Thymus (tissue), 14 donors: ENCODE measurements around the gene NCOA7. TPM values are rescaled to one million over a fixed set of nuclear protein-coding genes. Genes with fewer than 3 reads are reported as not detected.
A peak's percentile ranks its signal among the peaks of the same experiment; 100 is the strongest.

Experiments used
- DNase-seq, 9 donors: peaks; one replicate each; pipeline ENCODE4 v3.0.0-alpha.2; 2013; ENCODE audit warnings: low spot score in 9 of 9, low read depth in 6 of 9, missing footprints in 1 of 9
- H3K27ac ChIP-seq, 2 donors: one replicate each; pipeline ENCODE4 v1.5.1; 2013; ENCODE audit warnings: control low read depth in 1 of 2, low read depth in 1 of 2, low read length in 1 of 2, mild to moderate bottlenecking in 1 of 2, moderate library complexity in 1 of 2
- H3K27me3 ChIP-seq, 2 donors: one replicate each; pipeline ENCODE4 v1.5.1; 2013; ENCODE audit warnings: low read length in 1 of 2; ENCODE audit not compliant: control insufficient read depth in 2 of 2, insufficient read depth in 1 of 2
- H3K36me3 ChIP-seq, 2 donors: one replicate each; pipeline ENCODE4 v1.5.1; 2013; ENCODE audit warnings: low read length in 1 of 2, mild to moderate bottlenecking in 1 of 2, moderate library complexity in 1 of 2; ENCODE audit not compliant: control insufficient read depth in 2 of 2, insufficient read depth in 2 of 2
- H3K4me1 ChIP-seq, 2 donors: one replicate each; pipeline ENCODE4 v1.5.1; 2013; ENCODE audit warnings: low read length in 2 of 2; ENCODE audit not compliant: control insufficient read depth in 2 of 2, insufficient read depth in 2 of 2
- H3K4me3 ChIP-seq, 2 donors: one replicate each; pipeline ENCODE4 v1.5.1; 2013; ENCODE audit warnings: low read length in 2 of 2, control low read depth in 1 of 2, mild to moderate bottlenecking in 1 of 2
- H3K9me3 ChIP-seq, 2 donors: one replicate each; pipeline ENCODE4 v1.5.1; 2013; ENCODE audit warnings: low read length in 1 of 2, mild to moderate bottlenecking in 1 of 2; ENCODE audit not compliant: control insufficient read depth in 2 of 2, insufficient read depth in 1 of 2
- WGBS: extraction: QIAGEN DNeasy Blood & Tissue Kit; methylation state at CpG from one replicate; pipeline ENCODE4 v1.1.7; 2013; 5-methylcytosine and 5-hydroxymethylcytosine counted together
- long read RNA-seq, 10 donors: transcript quantifications; one replicate each; lab custom pipeline, GENCODE V29; 2026
- polyA plus RNA-seq: library from polyadenylated mRNA; stranded (reverse); fragments of 200-250 nt; gene quantifications from one replicate; pipeline ENCODE4 v1.2.3, GENCODE V29; 2013
- total RNA-seq: library from RNA; stranded (reverse); fragments of 120-200 nt; gene quantifications from one replicate; pipeline ENCODE4 v1.2.4, GENCODE V29; 2013
- donor health status: healthy.

The NCOA7 gene
- total RNA-seq (8.4 TPM), polyA plus RNA-seq (15.8 TPM)
- long read RNA-seq, donor 1 = 0 reads
- long read RNA-seq, donor 2 = 0 reads
- long read RNA-seq, donor 3, partial matches to known transcripts = 6 of 8 reads
- long read RNA-seq, donor 3, other reads (novel, unspliced or antisense) = 0 of 8 reads
- long read RNA-seq, donor 4, partial matches to known transcripts = 0 of 4 reads
- long read RNA-seq, donor 4, other reads (novel, unspliced or antisense) = 0 of 4 reads
- long read RNA-seq, donor 5, partial matches to known transcripts = 8 of 16 reads
- long read RNA-seq, donor 5, other reads (novel, unspliced or antisense) = 0 of 16 reads
- long read RNA-seq, donor 6, partial matches to known transcripts = 0 of 3 reads
- long read RNA-seq, donor 6, other reads (novel, unspliced or antisense) = 0 of 3 reads
- long read RNA-seq, donor 7 = 0 reads
- long read RNA-seq, donor 8, partial matches to known transcripts = 0 of 2 reads
- long read RNA-seq, donor 8, other reads (novel, unspliced or antisense) = 0 of 2 reads
- long read RNA-seq, donor 9 = 0 reads
- long read RNA-seq, donor 10, full-length matches to known transcripts = 2 of 2 reads
- long read RNA-seq, donor 10, partial matches to known transcripts = 0 of 2 reads
- long read RNA-seq, donor 10, other reads (novel, unspliced or antisense) = 0 of 2 reads

GRCh38 chr6:125790358-125791150, at the start of gene NCOA7:
Gene NCOA7, plus strand, starts transcription at chr6:125790960. Its CDS starts 24,395 bp downstream, at chr6:125815355.
- Histone ChIP-seq H3K4me1 (peaks cover 10 to 15% of the 10 kb centered on the region in 2 donors), H3K27me3 (no peaks in the 10 kb centered on the region), H3K36me3 (no peaks in the 10 kb centered on the region), H3K4me3 (peak within 1 kb of the TSS; percentile 76 to 90), H3K27ac (peak within 1 kb of the TSS; percentile 93 to 94), H3K9me3 (no peaks in the 10 kb centered on the region)
- peak in 8 of 9 donors; percentile 44 to 88 (median 74) for DNase-seq
- under 1% methylated on average over 100 of the region's 100 CpGs for WGBS

GRCh38 chr6:125741336-125741735, 49.4 kb upstream of the NCOA7 start:
- H3K36me3 ChIP-seq = no peaks in the 10 kb centered on the region
- H3K9me3 ChIP-seq = no peaks in the 10 kb centered on the region
- no peak overlapping the region for H3K27ac ChIP-seq
- H3K4me1 ChIP-seq = peaks cover under 1 to 2% of the 10 kb centered on the region in 2 donors
- no peak for DNase-seq
- 95% methylated on average over 2 of the region's 2 CpGs for WGBS
- H3K4me3 ChIP-seq = no peak overlapping the region
- peaks cover 10 to 16% of the 10 kb centered on the region in 2 donors for H3K27me3 ChIP-seq

GRCh38 chr6:125742024-125742423, 48.7 kb upstream of the NCOA7 start:
- DNase-seq = no peak
- WGBS = 98% methylated on average over 2 of the region's 2 CpGs
- Histone ChIP-seq H3K4me1 (peaks cover 5 to 6% of the 10 kb centered on the region in 2 donors), H3K27me3 (peaks cover 17 to 22% of the 10 kb centered on the region in 2 donors), H3K27ac (no peak overlapping the region), H3K36me3 (no peaks in the 10 kb centered on the region), H3K4me3 (no peak overlapping the region), H3K9me3 (no peaks in the 10 kb centered on the region)

GRCh38 chr6:125742464-125743120, 48.2 kb upstream of the NCOA7 start:
- Histone ChIP-seq H3K4me1 (peaks cover 5 to 8% of the 10 kb centered on the region in 2 donors), H3K27me3 (peaks cover 23 to 27% of the 10 kb centered on the region in 2 donors), H3K4me3 (no peak overlapping the region), H3K36me3 (no peaks in the 10 kb centered on the region), H3K9me3 (no peaks in the 10 kb centered on the region), H3K27ac (no peak overlapping the region)
- DNase-seq = no peak
- 85% methylated on average over 5 of the region's 5 CpGs for WGBS

GRCh38 chr6:125743604-125744003, 47.2 kb upstream of the NCOA7 start:
- H3K36me3 ChIP-seq = no peaks in the 10 kb centered on the region
- no peak overlapping the region for H3K4me3 ChIP-seq
- H3K27me3 ChIP-seq = peaks cover 33 to 36% of the 10 kb centered on the region in 2 donors
- WGBS = 98% methylated on average over 2 of the region's 2 CpGs
- H3K4me1 ChIP-seq = peaks cover 14 to 15% of the 10 kb centered on the region in 2 donors
- no peaks in the 10 kb centered on the region for H3K9me3 ChIP-seq
- no peak for DNase-seq
- H3K27ac ChIP-seq = no peak overlapping the region

GRCh38 chr6:125745281-125746018, 45.3 kb upstream of the NCOA7 start:
- Histone ChIP-seq H3K4me1 (peaks cover 22 to 25% of the 10 kb centered on the region in 2 donors), H3K27me3 (peaks cover 49 to 53% of the 10 kb centered on the region in 2 donors), H3K36me3 (no peaks in the 10 kb centered on the region), H3K9me3 (no peaks in the 10 kb centered on the region), H3K27ac (no peak overlapping the region), H3K4me3 (no peak overlapping the region)
- WGBS = 95% methylated on average over 6 of the region's 6 CpGs
- no peak for DNase-seq

GRCh38 chr6:125746019-125746414, 44.7 kb upstream of the NCOA7 start:
- no peak overlapping the region for H3K27ac ChIP-seq
- H3K27me3 ChIP-seq = peaks cover 55% of the 10 kb centered on the region in 2 donors
- no peaks in the 10 kb centered on the region for H3K36me3 ChIP-seq
- DNase-seq = no peak
- H3K4me1 ChIP-seq = peaks cover 22 to 25% of the 10 kb centered on the region in 2 donors
- whole genome bisulfite sequencing = 74% methylated on average over 5 of the region's 5 CpGs
- H3K4me3 ChIP-seq = no peak overlapping the region
- H3K9me3 ChIP-seq = no peaks in the 10 kb centered on the region
